GM10847 (cell line): ENCODE results near the gene METAP2.

Experiments
- POLR2A ChIP-seq: IDR thresholded peaks from 2 replicates; pipeline ENCODE4 v1.6.1; 2011; ENCODE audit not compliant: insufficient read length; ENCODE audit errors: extremely low read depth

Gene METAP2

DNA sequence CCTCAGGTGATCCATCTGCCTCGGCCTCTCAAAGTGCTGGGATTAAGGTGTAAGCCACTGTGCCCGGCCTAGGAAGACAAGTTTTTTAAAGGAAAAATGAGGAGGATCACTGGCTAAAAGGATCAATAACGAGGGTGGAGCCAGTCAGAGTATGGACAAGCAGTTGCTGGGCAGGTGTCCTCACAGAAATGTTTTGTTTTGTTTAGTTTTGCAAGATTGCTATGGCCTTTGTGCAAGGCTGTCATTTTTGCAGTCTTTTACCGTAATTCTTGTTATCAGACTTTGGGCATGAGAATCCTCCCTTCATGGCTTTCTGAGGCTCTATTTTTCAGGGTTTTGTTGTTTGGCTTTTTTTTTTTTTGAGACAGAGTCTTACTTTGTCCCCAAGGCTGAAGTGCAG is 11.9 kb upstream of the METAP2 start:
- TF ChIP-seq POLR2A: no peak

- TF ChIP-seq POLR2A: no peak
These were observed 11.4 kb upstream of the METAP2 start for GRCh38 chr12:95462551-95462950.

GRCh38 chr12:95463050-95463449 is 10.9 kb upstream of the METAP2 start:
- no peak for TF ChIP-seq POLR2A

DNA sequence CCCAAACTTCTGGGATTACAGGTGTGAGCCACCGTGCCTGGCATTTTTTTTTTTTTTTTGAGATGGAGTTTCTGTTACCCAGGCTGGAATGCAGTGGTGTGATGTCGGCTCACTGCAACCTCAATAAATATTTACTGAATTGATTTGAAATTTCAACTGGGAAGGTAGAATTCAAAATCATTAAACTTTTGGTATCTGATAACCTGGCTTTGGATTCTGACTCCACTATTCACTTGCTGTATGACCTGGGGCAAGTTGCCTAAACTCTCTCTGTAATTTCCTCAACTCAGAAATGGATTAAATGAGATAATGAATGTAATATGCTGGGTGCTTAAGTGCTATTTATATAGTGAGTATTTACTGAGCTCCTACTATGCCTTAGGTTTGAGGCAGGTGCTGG is 8.7 kb upstream of the METAP2 start:
- no peak for TF ChIP-seq POLR2A

- no peak for TF ChIP-seq POLR2A
These were observed 3.7 kb upstream of the METAP2 start for GRCh38 chr12:95470300-95470699.

GRCh38 chr12:95473231-95473883 is 595 bp upstream of the METAP2 start:
- TF ChIP-seq POLR2A: no peak

DNA sequence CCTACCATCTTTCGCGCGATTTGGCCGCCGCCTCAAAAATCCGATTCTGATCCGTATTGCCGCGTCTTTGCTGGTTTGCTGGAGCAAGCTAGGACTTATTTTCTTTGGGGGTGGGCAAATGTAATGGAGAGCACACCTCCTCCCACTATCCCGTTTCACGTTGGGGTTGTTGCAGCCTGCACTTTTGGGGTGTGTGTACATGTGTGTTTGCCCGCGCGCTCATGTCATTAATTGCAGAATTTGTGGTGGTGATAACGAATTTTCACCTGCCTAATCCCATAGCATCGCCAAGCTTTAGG is 657 bp downstream of the METAP2 start:
- TF ChIP-seq POLR2A: no peak

DNA sequence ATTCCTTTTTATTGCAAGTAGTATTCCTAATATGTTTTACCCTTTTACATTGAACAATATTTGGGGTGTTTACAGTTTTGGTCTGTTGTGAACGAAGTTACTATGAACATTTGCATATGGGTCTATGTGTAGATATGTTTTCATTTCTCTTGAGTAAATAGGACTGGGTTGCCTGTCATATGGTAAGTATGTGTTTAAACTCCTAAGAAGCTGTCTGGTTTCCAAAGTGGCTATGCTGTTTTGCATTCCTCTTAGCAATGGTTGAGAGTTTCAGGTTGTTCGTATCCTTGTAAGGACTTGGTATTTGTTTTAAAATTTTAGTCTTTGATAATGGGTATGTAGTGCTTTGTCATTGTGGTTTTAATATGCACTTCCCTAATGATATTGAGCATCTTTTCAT is 6.3 kb downstream of the METAP2 start:
- TF ChIP-seq POLR2A: no peak

DNA sequence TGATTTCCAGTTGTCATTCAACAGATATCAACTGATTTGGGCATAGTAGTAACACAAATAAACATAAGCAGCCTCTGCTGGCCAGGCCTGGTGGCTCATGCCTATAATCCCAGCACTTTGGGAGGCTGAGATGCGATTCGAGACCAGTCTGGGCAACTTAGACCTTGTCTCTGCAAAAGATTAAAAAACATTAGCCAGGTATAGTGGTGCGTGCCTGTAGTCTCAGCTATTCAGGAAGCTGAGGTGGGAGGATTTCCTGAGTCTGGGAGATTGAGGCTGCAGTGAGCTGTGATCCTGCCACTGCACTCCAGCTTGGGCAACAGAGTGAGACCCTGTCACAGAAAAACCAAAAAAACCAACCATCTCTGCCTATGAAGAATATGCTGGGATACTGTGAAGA is 7.1 kb downstream of the METAP2 start:
- no peak for TF ChIP-seq POLR2A

GRCh38 chr12:95481888-95482287 is 7.9 kb downstream of the METAP2 start:
- no peak for TF ChIP-seq POLR2A

DNA sequence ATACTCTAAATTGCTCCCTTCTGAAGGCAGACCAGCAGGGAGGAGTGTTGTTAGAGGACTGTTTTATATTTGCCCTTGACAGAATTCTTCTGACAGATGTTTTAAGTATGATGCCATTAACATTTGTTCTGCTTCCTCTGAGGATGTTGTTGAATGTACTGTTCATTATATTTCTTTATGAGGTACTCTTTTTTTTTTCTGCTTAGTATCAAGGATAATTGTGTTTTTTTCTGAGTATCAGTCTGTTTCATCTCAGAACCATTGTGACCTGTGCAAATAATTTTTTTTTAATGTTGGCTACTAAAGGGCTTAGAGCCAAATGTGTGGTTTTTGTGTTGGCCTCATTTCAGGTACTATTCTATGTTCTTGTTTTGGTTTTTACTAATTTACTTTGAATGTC is 10.6 kb downstream of the METAP2 start:
- no peak for TF ChIP-seq POLR2A

DNA sequence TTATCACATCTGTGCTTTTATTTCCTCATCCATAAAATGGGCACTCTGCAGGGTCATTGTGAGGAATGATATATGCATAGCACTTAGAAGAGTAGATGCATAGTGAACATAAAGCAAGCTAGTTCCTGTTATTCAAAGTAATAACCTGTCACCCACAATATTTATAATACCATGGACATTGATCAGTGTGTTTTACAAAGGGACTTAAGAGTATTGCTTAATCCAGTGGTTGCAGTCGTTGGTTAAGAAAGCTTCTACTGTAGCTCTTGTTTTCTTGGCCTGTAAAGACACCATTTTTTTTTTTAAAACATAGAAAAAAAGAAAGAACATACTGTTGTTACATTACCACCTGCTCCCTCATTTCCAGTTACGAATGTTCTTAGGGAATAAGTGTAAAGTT is 13.1 kb downstream of the METAP2 start:
- no peak for TF ChIP-seq POLR2A

DNA sequence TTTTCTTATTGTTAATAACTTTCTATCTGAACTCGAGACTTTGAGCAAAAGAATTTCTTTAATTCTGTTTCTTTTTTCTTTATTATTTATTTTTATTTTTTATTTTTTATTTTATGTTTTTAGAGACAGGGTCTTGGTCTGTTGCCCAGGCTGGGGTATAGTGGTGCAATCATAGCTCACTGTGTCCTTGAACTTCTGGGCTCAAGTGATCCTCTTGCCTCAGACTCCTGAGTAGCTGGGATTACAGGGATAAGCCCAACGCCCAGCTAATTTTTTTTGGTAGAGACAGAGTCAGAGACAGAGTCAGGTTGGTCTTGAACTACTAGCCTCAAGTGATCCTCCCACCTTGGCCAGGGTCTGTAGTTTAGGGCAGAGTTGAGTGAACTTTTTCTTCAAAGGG is 18.5 kb downstream of the METAP2 start:
- TF ChIP-seq POLR2A: no peak

DNA sequence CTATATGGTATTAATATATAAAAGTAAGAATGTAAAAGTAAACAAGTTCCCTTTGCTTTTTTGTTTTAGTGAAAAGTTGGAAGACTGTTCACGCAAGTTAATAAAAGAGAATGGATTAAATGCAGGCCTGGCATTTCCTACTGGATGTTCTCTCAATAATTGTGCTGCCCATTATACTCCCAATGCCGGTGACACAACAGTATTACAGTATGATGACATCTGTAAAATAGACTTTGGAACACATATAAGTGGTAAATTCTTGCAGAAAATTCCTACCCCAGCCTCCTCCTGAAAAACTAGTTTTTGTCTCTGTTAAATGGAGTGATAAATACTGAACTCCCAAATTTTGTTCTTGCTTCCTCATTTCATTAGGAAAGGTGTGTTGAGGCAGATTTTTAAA is 20.9 kb downstream of the METAP2 start:
- no peak for TF ChIP-seq POLR2A

DNA sequence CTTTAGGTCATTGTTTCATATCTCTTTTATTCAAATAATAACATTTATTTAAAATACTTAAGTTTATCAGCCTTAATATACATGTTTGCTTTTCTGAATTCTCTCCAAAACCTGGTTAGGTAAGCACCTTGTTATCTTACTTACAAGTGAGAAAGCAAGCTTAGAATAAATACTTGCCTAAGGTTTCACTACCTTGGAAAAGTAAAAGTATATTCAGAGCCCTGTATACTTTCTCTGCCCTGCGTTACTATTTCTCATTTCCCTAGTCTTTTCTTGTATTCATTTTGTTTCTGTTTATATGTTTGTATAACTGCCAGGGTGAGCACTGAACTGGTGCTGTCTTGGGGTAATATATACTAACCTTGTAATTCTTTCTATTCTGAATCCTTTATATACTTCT is 21.5 kb downstream of the METAP2 start:
- no peak for TF ChIP-seq POLR2A

DNA sequence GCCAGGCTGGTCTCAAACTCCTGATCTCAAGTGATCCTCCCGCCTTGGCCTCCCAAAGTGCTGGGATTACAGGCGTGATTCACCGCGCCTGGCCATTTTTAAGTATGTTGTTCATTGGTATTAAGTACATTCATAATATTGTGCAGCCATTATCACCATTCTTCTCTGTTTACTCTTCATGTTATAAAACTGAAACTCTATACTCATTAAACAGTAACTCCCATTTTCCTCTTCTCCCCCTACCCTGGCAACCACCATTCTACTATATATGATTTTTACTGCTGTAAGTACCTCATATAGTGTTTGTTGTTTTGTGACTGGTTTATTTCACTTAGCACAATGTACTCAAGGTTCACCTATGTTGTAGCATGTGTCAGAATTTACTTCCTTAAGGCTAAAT is 23.1 kb downstream of the METAP2 start:
- no peak for TF ChIP-seq POLR2A

DNA sequence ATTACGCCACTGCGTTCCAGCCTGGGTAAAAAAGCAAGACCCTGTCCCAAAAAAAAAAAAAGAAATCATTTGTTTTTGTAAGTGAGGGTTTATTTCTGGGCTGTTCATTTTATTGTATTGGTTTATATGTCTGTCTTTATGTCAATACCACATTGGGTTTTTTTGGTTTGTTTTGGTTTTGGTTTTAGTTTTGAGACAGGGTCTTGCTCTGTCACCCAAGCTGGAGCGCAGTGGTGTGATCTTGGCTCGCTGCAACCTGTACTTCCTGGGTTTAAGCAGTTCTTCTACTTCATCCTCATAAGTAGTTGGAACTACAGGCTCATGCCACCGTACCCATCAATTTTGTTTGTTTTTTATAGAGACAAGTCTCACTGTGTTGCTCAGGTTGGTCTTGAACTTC is 25.0 kb downstream of the METAP2 start:
- TF ChIP-seq POLR2A: no peak

DNA sequence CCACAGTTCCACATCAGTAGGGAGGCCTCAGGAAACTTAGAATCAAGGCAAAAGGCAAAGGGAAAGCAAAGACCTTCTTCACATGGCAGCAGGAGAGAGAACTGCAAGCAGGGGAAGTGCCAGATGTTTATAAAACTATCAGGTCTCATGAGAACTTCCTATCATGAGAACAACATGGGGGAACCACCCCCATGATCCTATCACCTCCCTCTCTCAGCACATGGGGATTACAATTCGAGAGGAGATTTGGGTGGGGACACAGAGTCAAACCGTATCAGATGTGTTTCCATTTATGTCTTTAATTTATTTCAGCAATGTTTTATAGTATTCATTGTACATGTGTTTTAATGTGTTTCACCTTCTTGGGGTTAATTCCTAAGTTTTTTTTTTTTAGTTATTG is 25.8 kb downstream of the METAP2 start:
- TF ChIP-seq POLR2A: no peak
